GM12878 (cell line): Measurements from ENCODE around the gene SUGCT. TPM values are rescaled to one million over a fixed set of nuclear protein-coding genes. Genes with fewer than 3 reads are reported as not detected.

Experiments
- ATAC-seq: fragments of 200-7000 bp; cut with Tn5 transposase; 3 replicates; pipeline ENCODE4 v1.9.1; 2020; ENCODE audit warnings: mild to moderate bottlenecking, moderate library complexity
- BruUV-seq: library from RNA; stranded (reverse); fragments of 400-500 nt; replicated peaks from 2 replicates; lab custom pipeline; 2021; lab: Mats Ljungman, UMichigan
- CTCF ChIA-PET: fragments of 300-600 bp; sonication (Branson Sonifier 250); formaldehyde crosslinking; extraction: SDS; loops from one replicate; lab custom pipeline; 2021; ENCODE audit warnings: inconsistent platforms; lab: Yijun Ruan, JAX
- POLR2A ChIA-PET: fragments of 350-600 bp; formaldehyde crosslinking; extraction: SDS; loops from one replicate; lab custom pipeline; 2021; ENCODE audit warnings: inconsistent platforms; lab: Charles Lee
- RAD21 ChIA-PET: fragments of 300-600 bp; sonication (Branson Sonifier 250); formaldehyde crosslinking; loops from one replicate; lab custom pipeline; 2023; ENCODE audit warnings: antibody characterized with exemption; ENCODE audit not compliant: unreplicated experiment; lab: Charles Lee
- SMC1A ChIA-PET: fragments of 300-600 bp; sonication (Branson Sonifier 250); formaldehyde crosslinking; loops from one replicate; lab custom pipeline; 2023; ENCODE audit not compliant: unreplicated experiment, uncharacterized antibody; lab: Charles Lee
- DNase-seq: peaks from one replicate; pipeline ENCODE4 v3.0.0-alpha.2; 2011; ENCODE audit warnings: low read depth, low spot score
- FAIRE-seq: peaks from 3 replicates; lab custom pipeline; 2011; peaks lifted over from hg19 to GRCh38; lab: Jason Lieb, UNC
- H2AFZ ChIP-seq: 2 replicates; pipeline ENCODE4 v1.6.0; 2011; ENCODE audit warnings: low read depth, low read length, control low read depth; ENCODE audit not compliant: control insufficient read depth
- H3K27ac ChIP-seq: 2 replicates; pipeline ENCODE4 v1.5.1; 2011; ENCODE audit warnings: control low read depth; ENCODE audit not compliant: control insufficient read depth, insufficient read depth
- H3K27me3 ChIP-seq, 2 experiments: replicated peaks in 1 of 2; 2 replicates each; pipeline versions ENCODE4 v1.6.0 to v1.6.1; 2011; ENCODE audit warnings: low read length in 1 of 2; ENCODE audit not compliant: control insufficient read depth in 2 of 2, insufficient read depth in 2 of 2
- H3K36me3 ChIP-seq, 2 experiments: 2 replicates each; pipeline ENCODE4 v1.5.1; 2011; ENCODE audit warnings: low read length in 1 of 2; ENCODE audit not compliant: control insufficient read depth in 2 of 2, insufficient read depth in 2 of 2
- H3K4me1 ChIP-seq: 2 replicates; pipeline ENCODE4 v1.6.1; 2011; ENCODE audit warnings: mild to moderate bottlenecking, low read length, moderate library complexity, mixed read lengths; ENCODE audit not compliant: control insufficient read depth, insufficient read depth
- H3K4me2 ChIP-seq: 2 replicates; pipeline ENCODE4 v1.6.0; 2011; ENCODE audit warnings: control low read depth; ENCODE audit not compliant: control insufficient read depth, insufficient read depth
- H3K4me3 ChIP-seq: fragments of 200-600 bp; sonication (generic); 2 replicates; pipeline ENCODE4 v1.5.1; 2016
- H3K79me2 ChIP-seq: 2 replicates; pipeline ENCODE4 v1.6.0; 2011; ENCODE audit warnings: low read length; ENCODE audit not compliant: control insufficient read depth, insufficient read depth
- H3K9ac ChIP-seq: 2 replicates; pipeline ENCODE4 v1.8.0; 2011; ENCODE audit warnings: low read length, control low read depth, mixed read lengths; ENCODE audit not compliant: control insufficient read depth, insufficient read depth
- H3K9me3 ChIP-seq: replicated peaks from 3 replicates; pipeline ENCODE4 v1.5.1; 2011; ENCODE audit warnings: mild to moderate bottlenecking, low read length; ENCODE audit not compliant: control insufficient read depth, insufficient read depth
- H4K20me1 ChIP-seq: 2 replicates; pipeline ENCODE4 v1.6.0; 2011; ENCODE audit not compliant: control insufficient read depth, insufficient read depth
- BCL11A ChIP-seq: IDR thresholded peaks from 2 replicates; pipeline ENCODE4 v1.6.1; 2011; ENCODE audit warnings: low read depth, low read length
- CEBPZ ChIP-seq: fragments of 150-350 bp; IDR thresholded peaks from 2 replicates; pipeline ENCODE4 v1.6.1; 2016; ENCODE audit warnings: low read depth, low read length
- MEF2B ChIP-seq: fragments of 450-650 bp; IDR thresholded peaks from 2 replicates; pipeline ENCODE4 v1.6.1; 2018; ENCODE audit warnings: mild to moderate bottlenecking, moderate library complexity; ENCODE audit not compliant: partially characterized antibody, poor library complexity, severe bottlenecking
- SREBF2 ChIP-seq: IDR thresholded peaks from 2 replicates; pipeline ENCODE4 v1.6.1; 2012; ENCODE audit warnings: mild to moderate bottlenecking, low read length
- TAF1 ChIP-seq: IDR thresholded peaks from 2 replicates; pipeline ENCODE4 v1.6.1; 2011; ENCODE audit warnings: mild to moderate bottlenecking, low read depth, low read length, borderline replicate concordance
- WGBS: methylation state at CpG from one replicate; pipeline ENCODE4 v1.1.6; 2016; ENCODE audit warnings: low lambda C conversion rate; ENCODE audit not compliant: insufficient replicate concordance, insufficient coverage; ENCODE audit errors: missing lambda C conversion rate; 5-methylcytosine and 5-hydroxymethylcytosine counted together
- in situ Hi-C: fragments of 300-500 bp; cut with MboI; formaldehyde crosslinking; loops from 9 replicates; pipeline ENCODE4 v1.14.3; 2018; ENCODE audit warnings: mixed read lengths
- intact Hi-C: fragments of 100-400 bp; cut with micrococcal nuclease; formaldehyde crosslinking; loops from one replicate; pipeline ENCODE4 v1.14.2; 2022; ENCODE audit not compliant: unreplicated experiment
- polyA plus RNA-seq, 11 experiments: library from polyadenylated mRNA; depleted of rRNA in 4 of 11; unstranded in 6 of 11; stranded (reverse) in 5 of 11; fragments of >200 nt; fragmentation: Nextera tagmentation in 4 of 11; fragmentation: Illumina TruSeq in 1 of 11; extraction: Ambion mirVana in 4 of 11; extraction: Trizol in 1 of 11; gene quantifications; 1 replicate in 1 of 11; 2 replicates in 10 of 11; pipeline versions ENCODE4 v1.2.1 to v1.2.3, GENCODE V29; 2011 to 2016; ENCODE audit warnings: inconsistent platforms in 2 of 11, missing spikeins in 2 of 11, low read depth in 1 of 11
- total RNA-seq, 4 experiments: library from RNA; depleted of rRNA in 3 of 4; stranded (reverse); fragments of >200 nt in 3 of 4; fragmentation: Illumina TruSeq in 1 of 4; extraction: Trizol in 1 of 4; gene quantifications; 2 replicates each; pipeline versions ENCODE4 v1.2.1 to v1.2.3, GENCODE V29; 2013 to 2021

Gene SUGCT
- total and polyA plus RNA-seq, 10 of the 15 experiments (the other 5 are each of a cell fraction or from before 2014, with no cell fraction given): 0.08 to 1.2 (median 0.67) TPM; not detected in 1

GRCh38 chr7:40530292-40530691, 395.5 kb downstream of the SUGCT start (continued):
- TF ChIP-seq CEBPZ (no peak), SREBF2 (no peak), TAF1 (no peak)

GRCh38 chr7:40531956-40532355, 397.2 kb downstream of the SUGCT start:
- H3K79me2 ChIP-seq: no peaks in the 10 kb centered on the region
- SMC1A ChIA-PET: no interaction called here
- DNase-seq (no peak), ATAC-seq (no peak), FAIRE-seq (no peak)
- no peaks in the 10 kb centered on the region for H3K36me3 ChIP-seq
- intact Hi-C loops (no loop called here), in situ Hi-C loops (no loop called here)
- 91% methylated on average over 3 of the region's 3 CpGs for WGBS
- H3K9me3 ChIP-seq: no peaks in the 10 kb centered on the region
- H3K4me1 ChIP-seq: no peaks in the 10 kb centered on the region
- H3K27ac ChIP-seq: no peak overlapping the region
- H3K4me2 ChIP-seq: no peak overlapping the region
- H2AFZ ChIP-seq: no peak overlapping the region
- H3K4me3 ChIP-seq: no peak overlapping the region
- CTCF ChIA-PET: no interaction called here
- no peaks in the 10 kb centered on the region for H4K20me1 ChIP-seq
- no peaks in the 10 kb centered on the region for H3K27me3 ChIP-seq
- no TSS peak for BruUV-seq
- RAD21 ChIA-PET: no interaction called here
- no peak overlapping the region for H3K9ac ChIP-seq
- TF ChIP-seq BCL11A: no peak
- TF ChIP-seq MEF2B: no peak
- POLR2A ChIA-PET: no interaction called here
